ENCODE results near the gene CYP1A2. TPM values are rescaled to one million over a fixed set of nuclear protein-coding genes. Genes with fewer than 3 reads are reported as not detected.
A peak's percentile ranks its signal among the peaks of the same experiment; 100 is the strongest.

CYP1A2 gene
- total RNA-seq, 2 experiments from 2014 or later = not detected

DNA sequence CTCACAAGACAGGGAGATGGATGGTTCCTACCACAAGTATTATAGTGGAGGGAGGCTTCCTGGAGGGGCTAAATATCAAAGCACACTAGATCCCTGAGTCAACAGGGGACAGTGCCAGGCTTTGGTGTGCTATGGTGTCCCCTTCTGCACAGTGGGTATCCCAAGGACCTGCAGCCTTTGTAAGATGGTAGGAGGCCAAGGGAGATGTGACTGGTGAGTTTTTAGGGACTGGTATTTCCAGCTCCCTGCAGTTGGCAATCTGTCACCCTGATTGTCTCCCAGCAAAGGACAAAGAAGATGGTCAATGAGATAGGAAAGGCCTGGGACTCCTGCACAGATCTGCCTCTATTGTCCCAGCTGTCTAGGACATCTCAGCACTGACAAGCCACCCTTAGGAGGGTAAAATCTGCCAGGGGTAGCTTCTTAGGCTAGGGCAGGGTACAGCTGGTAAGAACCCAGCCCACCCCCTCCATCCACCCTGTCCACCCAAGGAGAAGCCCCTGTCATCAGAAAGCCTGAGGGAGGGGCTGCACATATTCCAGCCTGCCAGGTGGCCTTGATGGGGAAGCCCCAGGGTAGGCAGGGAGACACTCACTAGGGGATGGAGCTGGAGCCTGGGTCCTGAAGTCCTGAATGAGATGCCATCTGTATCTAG is 23.9 kb upstream of the CYP1A2 start:
- POLR2A ChIA-PET = no interaction called here

GRCh38 chr15:74725225-74725774 is 23.3 kb upstream of the CYP1A2 start, which contains the start of gene CYP1A1:
CYP1A1 (minus strand) TSS chr15:74725528; CDS start chr15:74723097, 2,431 bp downstream.
- no peaks in the 10 kb centered on the region for H4K20me1 ChIP-seq (ENCODE audit: insufficient read depth, low read length)
- no TSS peak for BruUV-seq (replicated peaks)
- no peaks in the 10 kb centered on the region for H3K4me1 ChIP-seq (ENCODE audit: insufficient read depth, low read length, poor library complexity, severe bottlenecking)
- no peaks in the 10 kb centered on the region for H3K36me3 ChIP-seq (ENCODE audit: insufficient read depth, low read length)
- H3K9me2 ChIP-seq (ENCODE audit: insufficient read depth, low read length) = no peaks in the 10 kb centered on the region
- H3K4me3 ChIP-seq (ENCODE audit: low read depth, low read length, poor library complexity, severe bottlenecking) = no peak within 1 kb of the TSS
- no peaks in the 10 kb centered on the region for H3K9me3 ChIP-seq (ENCODE audit: low read length)
- CTCF ChIA-PET (ENCODE audit: unreplicated experiment) = no interaction called here
- POLR2A ChIA-PET = no interaction called here
- H2AFZ ChIP-seq (ENCODE audit: low read length) = no peak within 1 kb of the TSS
- intact Hi-C loops (cut with micrococcal nuclease; ENCODE audit: unreplicated experiment) = no loop called here
- H3K27ac ChIP-seq (ENCODE audit: low read depth, low read length, poor library complexity, severe bottlenecking) = no peak within 1 kb of the TSS
- H3K79me2 ChIP-seq (ENCODE audit: insufficient read depth, low read depth, low read length) = no peaks in the 10 kb centered on the region
- H3K4me2 ChIP-seq (ENCODE audit: low read length) = peak within 1 kb of the TSS; percentile 33; the same call in 1 of the 2 replicates
- TF ChIP-seq, protein P1, sequence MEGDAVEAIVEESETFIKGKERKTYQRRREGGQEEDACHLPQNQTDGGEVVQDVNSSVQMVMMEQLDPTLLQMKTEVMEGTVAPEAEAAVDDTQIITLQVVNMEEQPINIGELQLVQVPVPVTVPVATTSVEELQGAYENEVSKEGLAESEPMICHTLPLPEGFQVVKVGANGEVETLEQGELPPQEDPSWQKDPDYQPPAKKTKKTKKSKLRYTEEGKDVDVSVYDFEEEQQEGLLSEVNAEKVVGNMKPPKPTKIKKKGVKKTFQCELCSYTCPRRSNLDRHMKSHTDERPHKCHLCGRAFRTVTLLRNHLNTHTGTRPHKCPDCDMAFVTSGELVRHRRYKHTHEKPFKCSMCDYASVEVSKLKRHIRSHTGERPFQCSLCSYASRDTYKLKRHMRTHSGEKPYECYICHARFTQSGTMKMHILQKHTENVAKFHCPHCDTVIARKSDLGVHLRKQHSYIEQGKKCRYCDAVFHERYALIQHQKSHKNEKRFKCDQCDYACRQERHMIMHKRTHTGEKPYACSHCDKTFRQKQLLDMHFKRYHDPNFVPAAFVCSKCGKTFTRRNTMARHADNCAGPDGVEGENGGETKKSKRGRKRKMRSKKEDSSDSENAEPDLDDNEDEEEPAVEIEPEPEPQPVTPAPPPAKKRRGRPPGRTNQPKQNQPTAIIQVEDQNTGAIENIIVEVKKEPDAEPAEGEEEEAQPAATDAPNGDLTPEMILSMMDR (conservative IDR thresholded peaks at IDR 0.05; ENCODE audit: low read length) = no peak
- no peak for TF ChIP-seq EZH2phosphoT487 (IDR thresholded peaks at IDR 0.05; ENCODE audit: borderline replicate concordance, low read depth, low read length)
- DNase-seq (ENCODE audit: low spot score) = no peak

More for the DNA sequence above, 23.9 kb upstream of the CYP1A2 start:
- no peak for TF ChIP-seq EZH2phosphoT487 (IDR thresholded peaks at IDR 0.05; ENCODE audit: borderline replicate concordance, low read depth, low read length)
- TF ChIP-seq, protein P1 (conservative IDR thresholded peaks at IDR 0.05; ENCODE audit: low read length) = no peak
- H2AFZ ChIP-seq (ENCODE audit: low read length) = no peak overlapping the region
- no peak overlapping the region for H3K27ac ChIP-seq (ENCODE audit: low read depth, low read length, poor library complexity, severe bottlenecking)
- intact Hi-C loops (cut with micrococcal nuclease; ENCODE audit: unreplicated experiment) = no loop called here
- no peaks in the 10 kb centered on the region for H4K20me1 ChIP-seq (ENCODE audit: insufficient read depth, low read length)
- H3K36me3 ChIP-seq (ENCODE audit: insufficient read depth, low read length) = no peaks in the 10 kb centered on the region
- no TSS peak for BruUV-seq (replicated peaks)
- H3K79me2 ChIP-seq (ENCODE audit: insufficient read depth, low read depth, low read length) = no peaks in the 10 kb centered on the region
- H3K4me3 ChIP-seq (ENCODE audit: low read depth, low read length, poor library complexity, severe bottlenecking) = no peak overlapping the region
- no peaks in the 10 kb centered on the region for H3K9me2 ChIP-seq (ENCODE audit: insufficient read depth, low read length)
- H3K4me2 ChIP-seq (ENCODE audit: low read length) = no peak overlapping the region
- H3K4me1 ChIP-seq (ENCODE audit: insufficient read depth, low read length, poor library complexity, severe bottlenecking) = no peaks in the 10 kb centered on the region
- CTCF ChIA-PET (ENCODE audit: unreplicated experiment) = no interaction called here
- H3K9me3 ChIP-seq (ENCODE audit: low read length) = no peaks in the 10 kb centered on the region
- no peak for DNase-seq (ENCODE audit: low spot score)

All from OCI-LY7 (cell line).